ENCODE measurements around the gene BOK.
"Not testable (repeated sequence)": the region's sequence is repeated elsewhere in the genome, so short reads cannot be mapped to it uniquely, and the experiment has no call there.

BOK gene

GRCh38 chr2:241516520-241516965 is 42.0 kb upstream of the BOK start:
- Mint-ChIP-seq H3K36me3 (ENCODE audit: low read depth) (peaks cover 5% of the 10 kb centered on the region), H3K4me3 (no peak overlapping the region), H3K9me3 (no peaks in the 10 kb centered on the region), H3K27ac (no peak overlapping the region), H3K4me1 (no peaks in the 10 kb centered on the region), H3K27me3 (ENCODE audit: low read depth, poor library complexity) (peaks cover 16% of the 10 kb centered on the region)
- TF ChIP-seq, protein P1, sequence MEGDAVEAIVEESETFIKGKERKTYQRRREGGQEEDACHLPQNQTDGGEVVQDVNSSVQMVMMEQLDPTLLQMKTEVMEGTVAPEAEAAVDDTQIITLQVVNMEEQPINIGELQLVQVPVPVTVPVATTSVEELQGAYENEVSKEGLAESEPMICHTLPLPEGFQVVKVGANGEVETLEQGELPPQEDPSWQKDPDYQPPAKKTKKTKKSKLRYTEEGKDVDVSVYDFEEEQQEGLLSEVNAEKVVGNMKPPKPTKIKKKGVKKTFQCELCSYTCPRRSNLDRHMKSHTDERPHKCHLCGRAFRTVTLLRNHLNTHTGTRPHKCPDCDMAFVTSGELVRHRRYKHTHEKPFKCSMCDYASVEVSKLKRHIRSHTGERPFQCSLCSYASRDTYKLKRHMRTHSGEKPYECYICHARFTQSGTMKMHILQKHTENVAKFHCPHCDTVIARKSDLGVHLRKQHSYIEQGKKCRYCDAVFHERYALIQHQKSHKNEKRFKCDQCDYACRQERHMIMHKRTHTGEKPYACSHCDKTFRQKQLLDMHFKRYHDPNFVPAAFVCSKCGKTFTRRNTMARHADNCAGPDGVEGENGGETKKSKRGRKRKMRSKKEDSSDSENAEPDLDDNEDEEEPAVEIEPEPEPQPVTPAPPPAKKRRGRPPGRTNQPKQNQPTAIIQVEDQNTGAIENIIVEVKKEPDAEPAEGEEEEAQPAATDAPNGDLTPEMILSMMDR (IDR thresholded peaks at IDR 0.05), result no peak
- DNase-seq, result no peak

DNA sequence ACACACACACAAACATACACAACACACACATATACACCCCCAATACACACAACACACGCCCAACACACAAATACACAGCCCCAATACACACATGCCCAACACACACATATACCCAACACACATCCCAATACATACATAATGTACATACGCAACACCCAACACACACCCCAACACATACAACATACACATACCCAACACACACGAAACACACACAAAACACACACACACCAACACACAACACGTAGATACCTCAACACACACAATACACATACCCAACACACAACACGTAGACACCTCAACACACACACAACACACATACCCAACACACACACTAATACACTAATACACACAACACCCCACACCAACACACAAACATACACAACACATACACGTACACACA is 41.2 kb upstream of the BOK start:
- Mint-ChIP-seq H3K4me1 (no peaks in the 10 kb centered on the region), H3K4me3 (no peak overlapping the region), H3K9me3 (no peaks in the 10 kb centered on the region)

DNA sequence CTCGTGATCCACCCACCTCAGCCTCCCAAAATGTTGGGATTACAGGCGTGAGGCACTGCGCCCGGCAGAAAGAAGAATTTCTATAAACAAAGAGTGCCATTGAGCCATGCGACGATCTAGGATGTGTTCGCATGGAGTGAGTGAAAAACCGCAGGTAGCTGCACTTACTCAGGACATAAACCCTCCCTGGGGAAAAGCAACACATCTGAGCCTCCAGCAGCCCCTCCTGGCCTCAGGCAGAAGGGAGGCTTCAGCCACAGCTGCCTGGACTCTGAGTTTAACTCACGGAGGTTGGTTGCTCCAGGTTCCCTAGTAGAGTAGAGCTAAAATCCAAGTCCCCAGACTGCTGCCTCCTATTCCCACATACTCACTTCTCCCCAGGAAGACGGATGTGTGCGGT is 38.9 kb upstream of the BOK start:
- TF ChIP-seq, protein P1 (IDR thresholded peaks at IDR 0.05), result no peak

More for the DNA sequence above, 41.2 kb upstream of the BOK start:
- Mint-ChIP-seq H3K36me3 (ENCODE audit: low read depth) (peaks cover under 1% of the 10 kb centered on the region), H3K27me3 (ENCODE audit: low read depth, poor library complexity) (peaks cover 13% of the 10 kb centered on the region), H3K27ac (no peak overlapping the region)
- TF ChIP-seq, protein P1 (IDR thresholded peaks at IDR 0.05), result no peak
- no peak for DNase-seq

GRCh38 chr2:241522477-241522876 is 36.1 kb upstream of the BOK start:
- Mint-ChIP-seq H3K9me3 (peaks cover 38% of the 10 kb centered on the region), H3K27ac (no peak overlapping the region), H3K4me3 (no peak overlapping the region), H3K27me3 (ENCODE audit: low read depth, poor library complexity) (peaks cover 13% of the 10 kb centered on the region), H3K4me1 (no peaks in the 10 kb centered on the region), H3K36me3 (ENCODE audit: low read depth) (no peaks in the 10 kb centered on the region)
- DNase-seq, result no peak
- TF ChIP-seq, protein P1 (IDR thresholded peaks at IDR 0.05), result no peak

More for the DNA sequence above, 38.9 kb upstream of the BOK start:
- Mint-ChIP-seq H3K27ac (no peak overlapping the region), H3K4me1 (no peaks in the 10 kb centered on the region), H3K9me3 (peaks cover 10% of the 10 kb centered on the region), H3K36me3 (ENCODE audit: low read depth) (no peaks in the 10 kb centered on the region), H3K4me3 (no peak overlapping the region), H3K27me3 (ENCODE audit: low read depth, poor library complexity) (peaks cover 8% of the 10 kb centered on the region)
- no peak for DNase-seq

- not testable (repeated sequence) for H3K27ac Mint-ChIP-seq
These were observed 32.4 kb upstream of the BOK start for GRCh38 chr2:241525818-241526780.

GRCh38 chr2:241530571-241530970 is 28.0 kb upstream of the BOK start:
- peaks cover 21% of the 10 kb centered on the region for H3K9me3 Mint-ChIP-seq
- TF ChIP-seq, protein P1 (IDR thresholded peaks at IDR 0.05), result no peak
- no peak overlapping the region for H3K4me3 Mint-ChIP-seq
- H3K4me1 Mint-ChIP-seq, result peaks cover 15% of the 10 kb centered on the region
- H3K27ac Mint-ChIP-seq, result no peak overlapping the region
- peaks cover 53% of the 10 kb centered on the region for H3K27me3 Mint-ChIP-seq (ENCODE audit: low read depth, poor library complexity)
- DNase-seq, result no peak
- no peaks in the 10 kb centered on the region for H3K36me3 Mint-ChIP-seq (ENCODE audit: low read depth)

More at GRCh38 chr2:241525818-241526780, 32.4 kb upstream of the BOK start:
- Mint-ChIP-seq H3K9me3 (peaks cover 40% of the 10 kb centered on the region), H3K27me3 (ENCODE audit: low read depth, poor library complexity) (peaks cover 30% of the 10 kb centered on the region)
- not testable (repeated sequence) for H3K4me1 Mint-ChIP-seq; DNase-seq; H3K36me3 Mint-ChIP-seq (ENCODE audit: low read depth); H3K4me3 Mint-ChIP-seq
